GM23338 (cell line): ENCODE measurements around the gene CDC42SE1. TPM values are rescaled to one million over a fixed set of nuclear protein-coding genes. Genes with fewer than 3 reads are reported as not detected.

Experiments
- ATAC-seq: fragments of 200-7000 bp; cut with Tn5 transposase; 3 replicates; pipeline ENCODE4 v1.9.1; 2020
- DNase-seq: peaks from one replicate; pipeline ENCODE4 v3.0.0-alpha.2; 2015; ENCODE audit warnings: low spot score
- H2AFZ ChIP-seq: fragments of 200-600 bp; sonication (generic); 2 replicates; pipeline ENCODE4 v1.8.0; 2016; ENCODE audit warnings: antibody characterized with exemption, mild to moderate bottlenecking, moderate library complexity
- H3F3A ChIP-seq: fragments of 200-600 bp; sonication (generic); replicated peaks from 2 replicates; pipeline ENCODE4 v1.8.0; 2017; ENCODE audit warnings: antibody characterized with exemption, mixed run types, low read depth
- H3K27ac ChIP-seq: fragments of 200-600 bp; sonication (generic); 2 replicates; pipeline ENCODE4 v1.6.1; 2016; ENCODE audit warnings: low read depth
- H3K27me3 ChIP-seq: fragments of 200-600 bp; sonication (generic); 2 replicates; pipeline ENCODE4 v1.8.0; 2016; ENCODE audit warnings: mild to moderate bottlenecking, mixed run types, moderate library complexity; ENCODE audit not compliant: insufficient read depth
- H3K36me3 ChIP-seq: fragments of 200-600 bp; sonication (generic); 2 replicates; pipeline ENCODE4 v1.8.0; 2016; ENCODE audit warnings: mild to moderate bottlenecking; ENCODE audit not compliant: insufficient read depth
- H3K4me1 ChIP-seq: fragments of 200-600 bp; sonication (generic); 2 replicates; pipeline ENCODE4 v1.8.0; 2016; ENCODE audit warnings: mild to moderate bottlenecking, moderate library complexity; ENCODE audit not compliant: insufficient read depth
- H3K4me2 ChIP-seq: fragments of 200-600 bp; sonication (generic); 2 replicates; pipeline ENCODE4 v1.7.1; 2017; ENCODE audit warnings: mixed run types
- H3K4me3 ChIP-seq: fragments of 200-600 bp; sonication (generic); 2 replicates; pipeline ENCODE4 v1.6.1; 2016; ENCODE audit warnings: mixed run types
- H3K79me2 ChIP-seq: fragments of 200-600 bp; sonication (generic); replicated peaks from 2 replicates; pipeline ENCODE4 v1.8.0; 2017; ENCODE audit warnings: mild to moderate bottlenecking; ENCODE audit not compliant: insufficient read depth
- H3K9me2 ChIP-seq: fragments of 200-600 bp; sonication (generic); 2 replicates; pipeline ENCODE4 v1.8.0; 2017; ENCODE audit not compliant: insufficient read depth
- H4K20me1 ChIP-seq: fragments of 200-600 bp; sonication (generic); replicated peaks from 2 replicates; pipeline ENCODE4 v1.8.0; 2017; ENCODE audit warnings: mild to moderate bottlenecking; ENCODE audit not compliant: insufficient read depth
- H3K27ac Mint-ChIP-seq: 2 replicates; pipeline ENCODE4 v1.8.0; 2020; ENCODE audit warnings: inconsistent platforms, mild to moderate bottlenecking, moderate library complexity, mixed read lengths
- H3K27me3 Mint-ChIP-seq: 3 replicates; pipeline ENCODE4 v1.8.0; 2022; ENCODE audit warnings: low read depth, mild to moderate bottlenecking, moderate library complexity, mixed read lengths, inconsistent platforms; ENCODE audit not compliant: insufficient read depth, poor library complexity
- H3K36me3 Mint-ChIP-seq: 3 replicates; pipeline ENCODE4 v1.8.0; 2021; ENCODE audit warnings: low read depth, mild to moderate bottlenecking, inconsistent platforms, moderate library complexity, mixed read lengths
- H3K4me1 Mint-ChIP-seq: 3 replicates; pipeline ENCODE4 v1.8.0; 2020; ENCODE audit warnings: mild to moderate bottlenecking, inconsistent platforms, mixed read lengths
- H3K4me3 Mint-ChIP-seq: 3 replicates; pipeline ENCODE4 v1.8.0; 2021; ENCODE audit warnings: moderate library complexity, mild to moderate bottlenecking, inconsistent platforms, mixed read lengths
- H3K9me3 Mint-ChIP-seq: 3 replicates; pipeline ENCODE4 v1.8.0; 2020; ENCODE audit warnings: moderate library complexity, mild to moderate bottlenecking, inconsistent platforms, mixed read lengths
- CREB1 ChIP-seq: fragments of 250-450 bp; sonication (Bioruptor Pico); IDR thresholded peaks from 2 replicates; pipeline ENCODE4 v1.5.0; 2020; ENCODE audit warnings: low read depth, mild to moderate bottlenecking, moderate library complexity
- EZH2 ChIP-seq: fragments of 200-600 bp; sonication (generic); IDR thresholded peaks from one replicate; pipeline ENCODE4 v1.8.0; 2017; ENCODE audit warnings: antibody characterized with exemption, mild to moderate bottlenecking, low read depth; ENCODE audit not compliant: unreplicated experiment
- EZH2phosphoT487 ChIP-seq: fragments of 200-600 bp; sonication (generic); IDR thresholded peaks from one replicate; pipeline ENCODE4 v1.8.1; 2018; ENCODE audit warnings: antibody characterized with exemption; ENCODE audit not compliant: unreplicated experiment
- JUNB ChIP-seq: IDR thresholded peaks from one replicate; pipeline ENCODE4 v1.6.1; 2016; ENCODE audit warnings: antibody characterized with exemption; ENCODE audit not compliant: unreplicated experiment
- NANOG ChIP-seq: IDR thresholded peaks from 2 replicates; pipeline ENCODE4 v1.6.1; 2016; ENCODE audit warnings: antibody characterized with exemption, borderline replicate concordance
- POLR2AphosphoS5 ChIP-seq: IDR thresholded peaks from 2 replicates; pipeline ENCODE4 v1.6.1; 2016; ENCODE audit warnings: antibody characterized with exemption, low read depth
- REST ChIP-seq: IDR thresholded peaks from one replicate; pipeline ENCODE4 v1.6.1; 2018; ENCODE audit warnings: antibody characterized with exemption; ENCODE audit not compliant: unreplicated experiment
- STAT1 ChIP-seq: IDR thresholded peaks from one replicate; pipeline ENCODE4 v1.6.1; 2016; ENCODE audit warnings: antibody characterized with exemption; ENCODE audit not compliant: unreplicated experiment
- ZNF114 ChIP-seq: fragments of 250-450 bp; sonication (Bioruptor Pico); IDR thresholded peaks from 2 replicates; pipeline ENCODE4 v1.5.0; 2020; ENCODE audit warnings: mild to moderate bottlenecking, moderate library complexity
- ZNF331 ChIP-seq: fragments of 250-450 bp; sonication (Bioruptor Pico); IDR thresholded peaks from 2 replicates; pipeline ENCODE4 v1.5.0; 2020; ENCODE audit warnings: low read depth, mild to moderate bottlenecking, moderate library complexity
- ZNF462 ChIP-seq: fragments of 250-450 bp; sonication (Bioruptor Pico); IDR thresholded peaks from 2 replicates; pipeline ENCODE4 v1.5.0; 2020; ENCODE audit warnings: mild to moderate bottlenecking, moderate library complexity
- polyA plus RNA-seq: library from polyadenylated mRNA; unstranded; fragments of >200 nt; fragmentation: Nextera tagmentation; extraction: Ambion mirVana; gene quantifications from 2 replicates; pipeline ENCODE4 v1.2.1, GENCODE V29; 2016
- total RNA-seq: library from RNA; depleted of rRNA; stranded (reverse); fragments of >200 nt; shearing (Covaris generic); gene quantifications from 2 replicates; pipeline ENCODE4 v1.2.3, GENCODE V29; 2014
- TF ChIP-seq, protein P1 (sequence below), 2 experiments: fragments of 200-600 bp in 1 of 2; sonication (generic) in 1 of 2; conservative IDR thresholded peaks; 2 replicates each; pipeline versions ENCODE4 v1.5.1 to v1.6.1; 2016 to 2017; ENCODE audit warnings: antibody characterized with exemption in 2 of 2, low read depth in 2 of 2, mild to moderate bottlenecking in 2 of 2, moderate library complexity in 1 of 2
- TF ChIP-seq, protein P2 (sequence below): IDR thresholded peaks from 2 replicates; pipeline ENCODE4 v1.6.1; 2016; ENCODE audit warnings: antibody characterized with exemption

Gene CDC42SE1
- total and polyA plus RNA-seq, 2 experiments from 2014 or later, result 18.3 to 49.1 TPM

- H3F3A ChIP-seq, result peaks cover 10% of the 10 kb centered on the region; the same call in 1 of the 2 replicates
- H4K20me1 ChIP-seq, result no peaks in the 10 kb centered on the region
- Mint-ChIP-seq H3K9me3 (no peaks in the 10 kb centered on the region), H3K4me1 (peaks cover 33% of the 10 kb centered on the region), H3K4me3 (no peak overlapping the region), H3K27ac (no peak overlapping the region), H3K27me3 (peaks cover 27% of the 10 kb centered on the region), H3K36me3 (peaks cover 3% of the 10 kb centered on the region; the same call in 2 of the 3 replicates)
- DNase-seq (no peak), ATAC-seq (no peak)
- TF ChIP-seq STAT1 (no peak), REST (no peak), ZNF114 (CRISPR knock-in tag) (no peak), EZH2phosphoT487 (no peak), ZNF462 (CRISPR knock-in tag) (no peak), CREB1 (no peak), JUNB (no peak), NANOG (no peak), ZNF331 (no peak), EZH2 (no peak), POLR2AphosphoS5 (no peak)
- TF ChIP-seq, protein P1, sequence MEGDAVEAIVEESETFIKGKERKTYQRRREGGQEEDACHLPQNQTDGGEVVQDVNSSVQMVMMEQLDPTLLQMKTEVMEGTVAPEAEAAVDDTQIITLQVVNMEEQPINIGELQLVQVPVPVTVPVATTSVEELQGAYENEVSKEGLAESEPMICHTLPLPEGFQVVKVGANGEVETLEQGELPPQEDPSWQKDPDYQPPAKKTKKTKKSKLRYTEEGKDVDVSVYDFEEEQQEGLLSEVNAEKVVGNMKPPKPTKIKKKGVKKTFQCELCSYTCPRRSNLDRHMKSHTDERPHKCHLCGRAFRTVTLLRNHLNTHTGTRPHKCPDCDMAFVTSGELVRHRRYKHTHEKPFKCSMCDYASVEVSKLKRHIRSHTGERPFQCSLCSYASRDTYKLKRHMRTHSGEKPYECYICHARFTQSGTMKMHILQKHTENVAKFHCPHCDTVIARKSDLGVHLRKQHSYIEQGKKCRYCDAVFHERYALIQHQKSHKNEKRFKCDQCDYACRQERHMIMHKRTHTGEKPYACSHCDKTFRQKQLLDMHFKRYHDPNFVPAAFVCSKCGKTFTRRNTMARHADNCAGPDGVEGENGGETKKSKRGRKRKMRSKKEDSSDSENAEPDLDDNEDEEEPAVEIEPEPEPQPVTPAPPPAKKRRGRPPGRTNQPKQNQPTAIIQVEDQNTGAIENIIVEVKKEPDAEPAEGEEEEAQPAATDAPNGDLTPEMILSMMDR (conservative IDR thresholded peaks at IDR 0.05; ENCODE audit: low read depth in 2 of 2), result no peak
- TF ChIP-seq, protein P2, sequence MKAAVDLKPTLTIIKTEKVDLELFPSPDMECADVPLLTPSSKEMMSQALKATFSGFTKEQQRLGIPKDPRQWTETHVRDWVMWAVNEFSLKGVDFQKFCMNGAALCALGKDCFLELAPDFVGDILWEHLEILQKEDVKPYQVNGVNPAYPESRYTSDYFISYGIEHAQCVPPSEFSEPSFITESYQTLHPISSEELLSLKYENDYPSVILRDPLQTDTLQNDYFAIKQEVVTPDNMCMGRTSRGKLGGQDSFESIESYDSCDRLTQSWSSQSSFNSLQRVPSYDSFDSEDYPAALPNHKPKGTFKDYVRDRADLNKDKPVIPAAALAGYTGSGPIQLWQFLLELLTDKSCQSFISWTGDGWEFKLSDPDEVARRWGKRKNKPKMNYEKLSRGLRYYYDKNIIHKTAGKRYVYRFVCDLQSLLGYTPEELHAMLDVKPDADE, result no peak
- no peaks in the 10 kb centered on the region for H3K27me3 ChIP-seq
- H3K36me3 ChIP-seq, result no peaks in the 10 kb centered on the region
- H3K27ac ChIP-seq, result no peak overlapping the region
- no peaks in the 10 kb centered on the region for H3K79me2 ChIP-seq
- no peak overlapping the region for H3K4me2 ChIP-seq
- H3K4me3 ChIP-seq, result no peak overlapping the region
- H2AFZ ChIP-seq, result no peak overlapping the region
- peaks cover 22% of the 10 kb centered on the region for H3K4me1 ChIP-seq
- no peaks in the 10 kb centered on the region for H3K9me2 ChIP-seq
Measured at GRCh38 chr1:151003180-151003579, 56.2 kb downstream of the CDC42SE1 start.
